SU-DHL-6 (cell line): ENCODE data around the gene LOXHD1.

ENCODE experiments used
- CTCF ChIP-seq: fragments of 200-600 bp; sonication (generic); IDR thresholded peaks from one replicate; pipeline ENCODE4 v1.5.1; 2017; ENCODE audit warnings: antibody characterized with exemption, mild to moderate bottlenecking, low read length, moderate library complexity; ENCODE audit not compliant: insufficient read depth, poor library complexity, severe bottlenecking
- EZH2phosphoT487 ChIP-seq: fragments of 200-600 bp; sonication (generic), shearing (Covaris generic); conservative IDR thresholded peaks from 2 replicates; pipeline ENCODE4 v1.6.1; 2018; ENCODE audit warnings: mild to moderate bottlenecking, antibody characterized with exemption, low read length, moderate library complexity, mixed read lengths

GRCh38 chr18:46481847-46482245 lies 175.2 kb downstream of the LOXHD1 start:
- TF ChIP-seq CTCF (no peak), EZH2phosphoT487 (no peak)
